Skin of body (tissue), 2 donors: ENCODE measurements around the gene TPI1. TPM values are rescaled to one million over a fixed set of nuclear protein-coding genes. Genes with fewer than 3 reads are reported as not detected.
A peak's percentile ranks its signal among the peaks of the same experiment; 100 is the strongest.

Experiments
- DNase-seq: peaks from one replicate; lab custom pipeline; 2025; lab: John Stamatoyannopoulos, UW
- total RNA-seq: library from RNA; depleted of rRNA; stranded (reverse); fragments of >200 nt; gene quantifications from one replicate; pipeline ENCODE4 v1.2.3, GENCODE V29; 2014

TPI1 gene
- total RNA-seq = 316 TPM

DNA sequence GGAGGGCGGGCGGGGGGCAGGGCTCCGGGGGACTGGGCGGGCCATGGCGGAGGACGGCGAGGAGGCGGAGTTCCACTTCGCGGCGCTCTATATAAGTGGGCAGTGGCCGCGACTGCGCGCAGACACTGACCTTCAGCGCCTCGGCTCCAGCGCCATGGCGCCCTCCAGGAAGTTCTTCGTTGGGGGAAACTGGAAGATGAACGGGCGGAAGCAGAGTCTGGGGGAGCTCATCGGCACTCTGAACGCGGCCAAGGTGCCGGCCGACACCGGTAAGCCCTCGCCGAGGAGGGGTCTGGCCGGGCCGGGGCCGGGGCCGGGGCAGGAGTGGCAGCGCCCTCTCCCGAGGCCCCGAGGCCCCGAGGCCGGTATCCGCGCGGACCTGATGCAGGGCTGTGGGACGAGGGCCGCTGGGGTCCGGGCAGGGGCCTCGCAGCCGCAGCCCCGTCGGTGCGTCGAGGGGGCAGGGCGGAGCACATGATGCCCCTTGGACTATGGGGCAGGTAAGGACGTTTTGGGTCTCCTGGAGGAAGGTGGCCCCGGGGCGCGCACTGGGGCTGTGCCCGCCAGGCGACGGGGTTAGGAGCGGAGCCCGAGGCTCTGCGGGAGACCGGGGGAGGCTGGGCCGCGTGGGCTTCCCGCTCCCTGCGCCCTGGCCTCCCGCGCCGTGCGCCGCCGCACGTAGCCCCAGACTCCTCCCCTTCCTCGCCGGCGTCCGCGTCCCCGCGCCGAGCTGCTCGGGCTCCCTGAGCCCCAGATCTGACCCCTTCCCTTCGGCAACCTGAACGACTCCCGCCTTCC, at the start of gene TPI1:
TSS of gene TPI1 (plus strand) at position 119 of the 798 bp plus-strand sequence. CDS start at position 155, 36 bp downstream.
- peak; percentile 63 for DNase-seq

DNA sequence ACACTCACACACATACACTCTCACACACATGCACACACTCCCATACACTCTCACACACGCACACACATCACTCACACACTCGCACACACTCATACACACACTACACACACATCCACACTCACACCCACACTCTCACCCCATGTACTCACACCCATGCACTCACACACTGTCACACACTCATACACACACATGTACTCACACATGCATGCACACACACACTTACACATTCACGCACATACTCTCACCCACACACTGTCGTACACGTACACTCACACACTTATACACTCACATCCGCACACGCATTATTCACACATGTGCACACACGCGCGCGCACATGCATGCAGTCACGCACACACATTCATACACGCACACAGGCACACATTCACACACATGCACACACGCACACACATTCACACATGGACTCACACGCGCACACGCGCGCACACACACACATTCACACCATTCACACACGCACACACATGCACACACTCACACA, 49.6 kb upstream of the TPI1 start:
- no peak for DNase-seq

- DNase-seq = no peak
Measured at GRCh38 chr12:6818222-6818621, 49.1 kb upstream of the TPI1 start.

DNA sequence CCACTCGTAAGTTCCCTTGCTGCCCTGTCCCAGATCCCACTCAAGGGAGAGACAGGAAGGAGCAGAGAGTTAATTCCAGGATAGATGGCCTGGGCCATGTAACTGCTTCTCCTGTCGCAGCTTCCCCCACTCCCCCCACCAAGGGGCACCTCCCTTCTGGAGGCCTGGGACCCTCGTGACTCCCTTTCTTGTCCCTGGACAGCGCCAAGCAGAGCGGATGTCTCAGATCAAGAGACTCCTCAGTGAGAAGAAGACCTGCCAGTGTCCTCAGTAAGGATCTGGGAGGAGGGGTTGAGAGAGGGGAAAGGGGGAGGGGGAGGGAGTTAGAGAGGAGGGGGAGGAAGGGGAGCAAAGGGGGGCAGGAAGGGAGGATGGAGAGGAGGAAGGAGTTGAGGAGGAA, 48.7 kb upstream of the TPI1 start:
- DNase-seq = no peak

GRCh38 chr12:6819106-6820030, 48.0 kb upstream of the TPI1 start:
- DNase-seq = no peak

DNA sequence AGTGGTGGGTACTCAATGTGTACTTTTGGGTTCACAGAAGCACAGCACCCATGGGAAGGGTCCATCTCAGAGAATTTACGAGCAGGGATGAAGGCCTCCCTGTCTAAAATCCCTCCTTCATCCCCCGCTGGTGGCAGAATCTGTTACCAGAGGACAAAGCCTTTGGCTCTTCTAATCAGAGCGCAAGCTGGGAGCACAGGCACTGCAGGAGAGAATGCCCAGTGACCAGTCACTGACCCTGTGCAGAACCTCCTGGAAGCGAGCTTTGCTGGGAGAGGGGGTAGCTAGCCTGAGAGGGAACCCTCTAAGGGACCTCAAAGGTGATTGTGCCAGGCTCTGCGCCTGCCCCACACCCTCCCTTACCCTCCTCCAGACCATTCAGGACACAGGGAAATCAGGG, 47.2 kb upstream of the TPI1 start:
- no peak for DNase-seq

DNA sequence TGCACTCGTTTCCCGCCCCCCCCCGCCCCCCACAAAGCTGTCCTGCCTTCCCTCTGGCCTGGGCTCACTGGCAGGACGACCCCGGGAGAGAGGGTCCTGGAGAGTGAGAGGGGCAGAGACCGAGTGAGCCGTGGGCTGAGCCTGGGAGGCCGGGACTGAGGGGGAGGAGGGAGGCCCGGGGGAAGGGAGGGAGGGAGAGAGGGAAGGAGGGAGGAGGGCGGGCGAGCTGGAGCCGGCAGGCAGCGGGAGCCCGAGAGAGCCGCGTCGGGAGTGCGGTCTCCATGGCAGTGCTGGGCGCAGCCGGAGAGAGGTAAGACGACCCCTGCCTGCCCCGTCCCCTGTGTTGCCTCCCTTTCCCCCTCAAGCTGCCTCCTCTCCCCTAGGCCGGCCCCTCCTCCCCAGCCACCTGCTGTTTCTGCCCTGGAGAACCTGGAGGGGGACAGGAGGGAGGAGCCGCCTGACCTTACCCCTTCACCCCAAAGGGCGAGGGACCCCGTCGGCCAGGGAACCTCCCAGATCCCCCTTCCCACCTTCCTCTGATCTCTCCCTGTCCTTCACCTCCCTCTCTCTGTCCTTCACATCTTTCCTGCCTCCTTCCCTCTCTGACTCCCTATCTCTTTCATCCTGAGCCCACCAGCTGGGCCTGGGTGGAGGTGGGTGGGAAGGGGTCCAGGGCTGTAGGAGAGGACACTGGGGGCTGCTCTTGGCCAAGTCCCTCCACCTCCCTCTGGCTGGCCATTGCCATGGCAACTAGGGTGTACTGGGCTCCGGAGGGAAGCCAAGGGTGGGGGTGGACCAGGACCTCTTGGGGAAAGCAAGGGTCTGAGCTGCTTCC, 45.5 kb upstream of the TPI1 start, which contains the start of gene GPR162:
TSS of gene GPR162 (plus strand) at position 231 of the 835 bp plus-strand sequence. CDS start 2,078 bp downstream, outside the sequence.
- DNase-seq = peak; percentile 73

- no peak for DNase-seq
Measured at GRCh38 chr12:6822426-6823135, 44.8 kb upstream of the TPI1 start.

DNA sequence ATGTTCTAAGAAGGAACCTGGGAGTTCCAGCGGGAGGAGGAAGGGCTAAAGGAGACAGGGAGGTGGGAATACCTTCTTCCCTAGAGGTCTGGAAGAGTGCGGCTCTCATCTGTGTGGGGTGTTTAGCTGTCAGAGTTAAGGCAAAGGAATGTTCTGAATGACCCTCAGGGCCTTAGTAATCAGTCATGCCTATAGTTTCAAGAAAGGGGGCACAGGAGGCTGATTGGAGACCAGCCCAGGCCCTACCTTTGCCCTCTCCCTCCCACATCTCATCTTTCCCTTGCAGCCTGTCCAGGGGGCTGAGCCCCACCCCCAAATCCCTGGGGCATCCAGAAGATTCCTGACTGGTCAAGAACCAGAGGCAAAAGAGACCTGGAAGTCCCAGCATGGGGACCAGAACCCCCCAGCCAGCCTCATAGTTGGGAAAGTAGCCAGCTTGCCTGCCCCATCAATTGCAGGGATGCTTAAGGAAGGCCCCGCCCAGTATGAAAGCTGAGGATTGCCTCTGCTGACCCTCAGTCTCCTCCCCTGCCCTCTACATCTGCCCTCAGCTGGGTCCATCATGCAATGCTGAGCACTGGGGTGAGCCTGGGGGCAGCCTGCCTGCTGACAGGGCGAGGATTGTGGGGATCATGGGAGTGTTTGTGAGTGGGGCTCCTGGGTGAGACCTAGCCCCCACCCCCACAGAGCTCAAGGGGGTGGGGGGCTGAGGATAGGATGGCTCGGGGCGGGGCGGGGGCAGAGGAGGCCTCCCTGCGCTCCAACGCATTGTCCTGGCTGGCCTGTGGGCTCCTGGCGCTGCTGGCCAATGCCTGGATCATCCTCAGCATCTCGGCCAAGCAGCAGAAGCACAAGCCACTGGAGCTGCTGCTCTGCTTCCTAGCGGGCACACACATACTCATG, 43.9 kb upstream of the TPI1 start:
- no peak for DNase-seq

GRCh38 chr12:6824085-6824775, 43.1 kb upstream of the TPI1 start:
- no peak for DNase-seq

DNA sequence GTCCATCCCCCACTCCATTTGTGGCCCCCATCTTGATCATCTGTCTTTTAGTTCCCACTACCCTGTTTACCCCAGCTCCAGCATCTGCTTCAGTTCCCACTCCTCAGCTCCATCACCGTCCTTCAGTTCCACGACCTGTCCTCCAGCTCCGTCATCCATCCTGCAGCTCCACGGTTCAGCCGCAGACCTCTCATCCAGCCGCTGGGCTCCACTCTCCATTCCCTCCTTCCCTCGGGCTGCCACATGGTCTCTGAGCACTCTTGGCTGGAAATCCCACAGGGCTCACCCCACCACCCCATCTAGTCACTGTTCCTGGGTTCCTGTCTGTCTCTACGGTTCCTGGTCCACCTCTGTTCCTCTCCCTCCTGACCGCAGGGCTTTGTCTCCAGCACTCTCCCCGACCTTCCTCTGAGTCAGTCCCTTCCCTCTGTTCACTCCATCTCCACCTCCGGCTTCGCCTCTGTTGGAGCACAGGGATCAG, 42.4 kb upstream of the TPI1 start:
- no peak for DNase-seq

DNA sequence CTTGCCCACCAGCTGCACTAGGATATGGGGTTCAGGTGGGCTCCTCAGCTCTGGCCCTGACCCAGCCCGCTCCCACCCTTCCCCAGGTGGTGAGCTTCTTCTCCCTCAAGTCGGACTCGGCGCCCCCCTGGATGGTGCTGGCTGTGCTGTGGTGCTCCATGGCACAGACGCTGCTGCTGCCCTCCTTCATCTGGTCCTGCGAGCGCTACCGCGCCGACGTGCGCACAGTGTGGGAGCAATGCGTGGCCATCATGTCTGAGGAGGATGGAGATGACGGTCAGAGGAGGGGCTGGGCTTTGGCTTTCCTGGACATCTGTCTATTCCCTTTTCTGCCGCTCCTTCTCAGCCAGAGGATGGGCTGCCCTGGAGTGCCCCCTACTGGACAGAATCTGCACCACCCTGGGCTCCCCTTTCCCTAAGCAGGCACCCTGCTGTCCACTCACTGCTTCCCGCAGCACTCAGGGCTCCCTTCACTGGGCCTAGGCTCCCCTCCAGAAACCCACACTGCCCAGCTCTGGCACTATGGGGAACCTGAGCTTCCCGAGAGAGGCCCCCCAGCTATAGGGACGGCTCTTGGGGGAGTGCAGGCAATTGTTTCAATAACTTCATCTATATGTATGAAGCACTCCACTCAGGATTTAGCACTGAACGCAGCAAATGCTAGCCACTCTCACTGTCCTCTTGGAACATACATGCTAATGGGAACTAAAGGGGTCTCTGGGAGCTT, 41.8 kb upstream of the TPI1 start:
- DNase-seq = peak; percentile 76

- no peak for DNase-seq
Measured at GRCh38 chr12:6826125-6826733, 41.1 kb upstream of the TPI1 start.

- DNase-seq = no peak
Measured at GRCh38 chr12:6826734-6827436, 40.4 kb upstream of the TPI1 start.

GRCh38 chr12:6827437-6827911, 39.9 kb upstream of the TPI1 start:
- peak; percentile 57 for DNase-seq

DNA sequence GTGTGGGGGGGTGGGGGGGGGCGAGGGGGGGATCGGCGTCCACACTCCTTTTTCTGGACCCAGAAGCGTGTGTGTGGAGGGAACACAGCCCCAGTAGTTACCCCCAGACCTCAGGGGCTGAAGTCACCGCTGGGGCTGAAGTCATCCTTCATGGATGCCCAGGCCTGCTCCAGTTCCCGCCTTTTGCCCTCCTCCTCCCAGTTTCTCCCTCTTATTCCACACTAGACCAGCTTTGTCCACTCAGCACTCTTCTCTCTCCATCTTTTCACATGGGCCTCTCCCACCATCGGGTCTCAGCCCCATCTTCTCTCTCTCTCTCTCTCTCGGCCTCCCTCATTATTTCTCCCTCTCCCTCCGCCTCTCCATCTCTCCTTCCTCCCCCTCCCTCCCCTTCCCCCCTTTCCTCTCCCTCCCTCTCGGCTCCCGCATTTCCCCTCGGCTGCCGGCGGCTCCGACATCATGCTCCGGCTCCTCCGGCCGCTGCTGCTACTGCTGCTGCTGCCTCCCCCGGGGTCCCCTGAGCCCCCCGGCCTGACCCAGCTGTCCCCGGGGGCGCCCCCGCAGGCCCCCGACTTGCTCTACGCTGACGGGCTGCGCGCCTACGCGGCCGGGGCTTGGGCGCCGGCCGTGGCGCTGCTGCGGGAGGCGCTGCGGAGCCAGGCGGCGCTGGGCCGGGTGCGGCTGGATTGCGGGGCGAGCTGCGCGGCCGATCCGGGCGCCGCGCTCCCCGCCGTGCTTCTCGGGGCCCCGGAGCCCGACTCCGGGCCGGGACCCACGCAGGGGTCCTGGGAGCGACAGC, 39.1 kb upstream of the TPI1 start, which contains the start of gene P3H3:
TSS of gene P3H3 (plus strand) at position 426 of the 799 bp plus-strand sequence. CDS start at position 460, 34 bp downstream.
- DNase-seq = peak; percentile 55
